Breast epithelium (tissue), 4 donors: ENCODE results near the gene A3GALT2. TPM values are rescaled to one million over a fixed set of nuclear protein-coding genes. Genes with fewer than 3 reads are reported as not detected.

Experiments
- DNase-seq, 2 donors: peaks; one replicate each; pipeline ENCODE4 v3.0.0-alpha.2; 2019; ENCODE audit warnings: low spot score in 2 of 2
- H3K27ac ChIP-seq, 2 donors: fragments of 200-600 bp; sonication (generic) in 1 of 2; one replicate each; pipeline ENCODE4 v1.5.1; 2016 to 2019; ENCODE audit warnings: mild to moderate bottlenecking in 1 of 2
- H3K27me3 ChIP-seq, 2 donors: fragments of 200-600 bp; sonication (generic) in 1 of 2; one replicate each; pipeline versions ENCODE4 v1.5.1 to v1.6.0; 2017 to 2019; ENCODE audit warnings: control low read depth in 1 of 2, mild to moderate bottlenecking in 1 of 2
- H3K36me3 ChIP-seq: fragments of 200-600 bp; one replicate; pipeline ENCODE4 v1.5.1; 2019
- H3K4me1 ChIP-seq, 2 donors: fragments of 200-600 bp; sonication (generic); one replicate each; pipeline ENCODE4 v1.5.1; 2016 to 2019; ENCODE audit warnings: control low read depth in 1 of 2
- H3K4me3 ChIP-seq, 3 donors: fragments of 200-600 bp; sonication (generic); 1 replicate in 2 of 3; 2 replicates in 1 of 3; pipeline ENCODE4 v1.5.1; 2016 to 2019; ENCODE audit warnings: mild to moderate bottlenecking in 3 of 3, moderate library complexity in 2 of 3
- H3K9me3 ChIP-seq, 2 donors: fragments of 200-600 bp; sonication (generic) in 1 of 2; one replicate each; pipeline ENCODE4 v1.5.1; 2016 to 2019; ENCODE audit warnings: control low read depth in 1 of 2
- POLR2A ChIP-seq: fragments of 450-650 bp; IDR thresholded peaks from one replicate; pipeline ENCODE4 v1.6.1; 2016; ENCODE audit warnings: antibody characterized with exemption, mild to moderate bottlenecking, moderate library complexity
- POLR2AphosphoS5 ChIP-seq, 3 donors: sonication (generic); formaldehyde crosslinking; IDR thresholded peaks; one replicate each; pipeline ENCODE4 v1.6.1; 2017; ENCODE audit warnings: antibody characterized with exemption in 3 of 3
- intact Hi-C: fragments of 100-400 bp; cut with DNase I; formaldehyde crosslinking; loops from one replicate; pipeline ENCODE4 v1.15.1; 2023; ENCODE audit warnings: low total_unique reads
- total RNA-seq, 3 donors: library from RNA; depleted of rRNA; stranded (reverse); fragments of >200 nt; gene quantifications; one replicate each; pipeline ENCODE4 v1.1.0, GENCODE V29; 2016
- TF ChIP-seq, protein P1 (sequence below), 3 donors: fragments of 450-650 bp; IDR thresholded peaks; one replicate each; pipeline ENCODE4 v1.5.1; 2016 to 2017; ENCODE audit warnings: antibody characterized with exemption in 3 of 3, mild to moderate bottlenecking in 3 of 3, moderate library complexity in 3 of 3

The A3GALT2 gene
- total RNA-seq, 3 donors from 2014 or later = not detected

DNA sequence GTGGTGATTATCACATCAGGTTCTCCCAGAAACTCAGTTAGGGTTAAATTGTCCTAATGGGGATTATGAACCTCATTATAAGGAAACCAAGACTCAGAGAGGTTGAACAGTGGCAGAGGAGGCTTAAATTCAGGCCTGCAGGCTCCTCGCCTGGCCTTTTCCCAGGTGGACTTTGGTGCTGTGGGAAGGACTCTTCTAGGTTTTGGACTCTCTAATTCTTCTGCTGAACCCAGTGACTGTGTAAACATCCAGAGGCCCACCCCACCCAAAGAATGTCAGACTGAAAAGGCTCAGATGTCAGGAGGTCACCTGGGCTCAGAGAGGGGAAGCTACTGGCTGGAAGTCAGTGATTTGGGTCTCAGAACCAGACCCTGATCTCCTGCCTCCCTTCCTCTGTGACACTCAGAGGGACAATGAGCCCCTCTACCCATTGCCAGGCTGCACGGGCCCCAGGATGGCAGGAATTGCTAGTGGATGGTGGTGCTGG is 62.1 kb downstream of the A3GALT2 start:
- intact Hi-C loops = no loop called here
- H3K4me1 ChIP-seq = peaks cover 0 to 29% of the 10 kb centered on the region in 2 donors
- peak overlapping the region in 2 of 3 donors; percentile 70 to 92 for H3K4me3 ChIP-seq
- H3K9me3 ChIP-seq = no peaks in the 10 kb centered on the region
- H3K27ac ChIP-seq = peak overlapping the region; percentile 13 to 93
- no peaks in the 10 kb centered on the region for H3K36me3 ChIP-seq
- TF ChIP-seq, protein P1, sequence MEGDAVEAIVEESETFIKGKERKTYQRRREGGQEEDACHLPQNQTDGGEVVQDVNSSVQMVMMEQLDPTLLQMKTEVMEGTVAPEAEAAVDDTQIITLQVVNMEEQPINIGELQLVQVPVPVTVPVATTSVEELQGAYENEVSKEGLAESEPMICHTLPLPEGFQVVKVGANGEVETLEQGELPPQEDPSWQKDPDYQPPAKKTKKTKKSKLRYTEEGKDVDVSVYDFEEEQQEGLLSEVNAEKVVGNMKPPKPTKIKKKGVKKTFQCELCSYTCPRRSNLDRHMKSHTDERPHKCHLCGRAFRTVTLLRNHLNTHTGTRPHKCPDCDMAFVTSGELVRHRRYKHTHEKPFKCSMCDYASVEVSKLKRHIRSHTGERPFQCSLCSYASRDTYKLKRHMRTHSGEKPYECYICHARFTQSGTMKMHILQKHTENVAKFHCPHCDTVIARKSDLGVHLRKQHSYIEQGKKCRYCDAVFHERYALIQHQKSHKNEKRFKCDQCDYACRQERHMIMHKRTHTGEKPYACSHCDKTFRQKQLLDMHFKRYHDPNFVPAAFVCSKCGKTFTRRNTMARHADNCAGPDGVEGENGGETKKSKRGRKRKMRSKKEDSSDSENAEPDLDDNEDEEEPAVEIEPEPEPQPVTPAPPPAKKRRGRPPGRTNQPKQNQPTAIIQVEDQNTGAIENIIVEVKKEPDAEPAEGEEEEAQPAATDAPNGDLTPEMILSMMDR (IDR thresholded peaks at IDR 0.05) = no peak
- no peak for TF ChIP-seq POLR2A
- TF ChIP-seq POLR2AphosphoS5 (IDR thresholded peaks at IDR 0.05) = no peak
- H3K27me3 ChIP-seq = no peaks in the 10 kb centered on the region
- DNase-seq = no peak

DNA sequence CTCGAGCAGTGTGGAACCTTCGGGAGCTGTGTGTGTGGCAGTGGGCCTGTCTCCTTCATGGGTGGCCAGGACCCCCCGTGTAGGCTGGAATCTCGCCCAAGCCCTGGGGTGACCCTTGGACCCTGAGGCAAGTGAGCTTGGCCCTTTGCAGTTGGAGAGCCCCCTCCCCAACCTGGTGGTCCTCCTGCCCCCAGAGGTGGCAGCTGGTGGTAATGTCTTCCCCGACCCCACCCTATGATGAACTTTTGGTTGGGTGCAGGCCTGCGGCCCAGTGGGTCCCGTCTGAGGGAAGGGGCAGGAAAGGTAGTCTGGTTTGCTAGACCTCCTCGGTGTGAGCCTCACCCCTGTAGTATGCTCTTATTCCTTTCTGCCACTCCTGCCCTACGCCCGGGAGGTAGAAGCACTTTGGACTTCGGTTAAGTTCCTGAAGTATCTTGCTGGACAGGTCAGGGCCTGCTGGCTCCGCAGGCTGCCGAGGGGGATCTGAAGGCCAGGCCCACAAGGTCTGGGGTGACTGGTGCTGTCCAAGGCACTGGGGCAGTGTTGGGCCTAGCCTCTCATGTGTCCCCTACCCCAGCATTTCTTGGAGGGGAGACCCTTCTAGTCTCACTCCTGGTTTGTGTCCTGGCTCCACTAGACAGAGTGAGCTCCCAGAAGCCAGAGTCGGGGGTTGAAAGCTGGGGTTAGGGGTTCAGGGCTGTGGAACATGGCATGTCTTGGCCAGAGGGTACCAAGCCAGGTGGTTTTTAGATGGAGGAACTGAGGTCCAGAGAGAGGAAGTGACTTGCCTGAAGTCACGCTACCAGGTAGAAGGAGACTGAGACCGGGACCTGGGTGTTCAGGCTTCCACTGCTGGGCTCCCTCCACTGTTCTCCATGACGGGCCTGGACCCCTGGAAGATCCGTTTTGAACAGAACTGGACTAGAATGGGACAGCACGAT is 62.9 kb downstream of the A3GALT2 start:
- Histone ChIP-seq H3K4me3 (peak overlapping the region; percentile 70 to 92 (median 70)), H3K4me1 (peaks cover 0 to 29% of the 10 kb centered on the region in 2 donors), H3K27me3 (no peaks in the 10 kb centered on the region), H3K27ac (peak overlapping the region; percentile 74 to 93), H3K36me3 (no peaks in the 10 kb centered on the region), H3K9me3 (no peaks in the 10 kb centered on the region)
- TF ChIP-seq POLR2AphosphoS5 (IDR thresholded peaks at IDR 0.05) (no peak), POLR2A (no peak)
- TF ChIP-seq, protein P1 (IDR thresholded peaks at IDR 0.05) = no peak
- DNase-seq = no peak
- intact Hi-C loops = loop anchor here (2.0 kb wide), 1 partner anchor 69 kb away; no protein-coding TSS in a partner anchor

DNA sequence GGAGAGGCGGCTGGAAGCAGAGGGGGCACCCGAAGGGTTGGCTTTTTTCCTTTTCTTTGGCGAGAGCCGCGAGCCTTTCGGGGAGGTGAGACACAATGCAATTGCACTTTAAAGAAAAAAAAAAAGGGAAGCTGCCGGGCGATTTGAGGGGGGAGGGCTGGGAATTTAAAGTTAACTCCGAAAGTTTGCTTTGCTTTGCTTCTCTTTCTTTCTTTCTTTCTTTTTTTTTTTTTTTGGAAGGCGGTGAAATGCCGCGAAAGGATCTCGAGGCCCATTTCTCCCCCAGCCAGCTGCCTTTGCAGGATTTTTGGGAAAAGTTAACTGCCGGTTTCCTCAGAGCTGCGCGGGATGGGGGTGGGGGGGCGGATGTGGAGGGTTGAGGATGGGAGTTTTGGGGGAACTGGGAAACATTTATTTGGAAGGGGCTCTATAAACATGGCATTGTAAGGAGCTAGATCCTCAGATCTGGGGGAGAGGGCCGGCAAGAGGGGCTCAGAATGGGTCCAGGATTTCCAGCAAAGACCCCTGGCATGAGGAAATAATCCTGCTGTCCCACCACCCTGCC is 63.6 kb downstream of the A3GALT2 start:
- Histone ChIP-seq H3K4me3 (peak overlapping the region; percentile 70 to 92 (median 70)), H3K27me3 (no peaks in the 10 kb centered on the region), H3K9me3 (no peaks in the 10 kb centered on the region), H3K36me3 (no peaks in the 10 kb centered on the region), H3K4me1 (peaks cover 0 to 29% of the 10 kb centered on the region in 2 donors), H3K27ac (peak overlapping the region; percentile 74 to 100)
- DNase-seq = no peak
- TF ChIP-seq, protein P1 (IDR thresholded peaks at IDR 0.05) = no peak
- TF ChIP-seq POLR2A (no peak), POLR2AphosphoS5 (IDR thresholded peaks at IDR 0.05) (no peak)
- intact Hi-C loops = loop anchor here (2.0 kb wide), 1 partner anchor 70 kb away; no protein-coding TSS in a partner anchor

Other genes starting within 250 kb of the A3GALT2 start
- 10 to 100 TPM in 1 of 3 donors, 1 to 10 TPM in 2; 1.9 to 11.8 (median 7.9) TPM for gene AZIN2, start 239.9 kb downstream of the A3GALT2 start, total RNA-seq
- 10 to 100 TPM in 1 of 3 donors, 1 to 10 TPM in 2; 4.3 to 10.8 (median 7.2) TPM for gene TRIM62, start 139.1 kb downstream of the A3GALT2 start, total RNA-seq
- 10 to 100 TPM; 11.7 to 16.0 (median 15.7) TPM for gene ZNF362, start 64.6 kb downstream of the A3GALT2 start, total RNA-seq
- 100 to 1,000 TPM; 103 to 214 (median 134) TPM for gene PHC2, start 110.0 kb upstream of the A3GALT2 start, total RNA-seq
- gene ZSCAN20, start 151.5 kb upstream of the A3GALT2 start, total RNA-seq = 1 to 10 TPM; 4.2 to 7.9 (median 7.5) TPM